IPS-15b (cell line): ENCODE results near the gene ABHD11.

ENCODE experiments used
- H3K27me3 ChIP-seq: one replicate; pipeline ENCODE4 v1.6.1; 2013; ENCODE audit warnings: low read length; ENCODE audit not compliant: control insufficient read depth, insufficient read depth
- H3K36me3 ChIP-seq: one replicate; pipeline ENCODE4 v1.6.1; 2013; ENCODE audit warnings: low read length; ENCODE audit not compliant: control insufficient read depth, insufficient read depth
- H3K4me1 ChIP-seq: one replicate; pipeline ENCODE4 v1.6.1; 2013; ENCODE audit warnings: mild to moderate bottlenecking, low read length; ENCODE audit not compliant: control insufficient read depth, insufficient read depth
- H3K4me3 ChIP-seq: one replicate; pipeline ENCODE4 v1.5.1; 2013; ENCODE audit warnings: low read depth, low read length
- H3K9ac ChIP-seq: one replicate; pipeline ENCODE4 v1.6.1; 2013; ENCODE audit warnings: low read depth, mild to moderate bottlenecking, low read length
- H3K9me3 ChIP-seq: one replicate; pipeline ENCODE4 v1.6.1; 2013; ENCODE audit warnings: mild to moderate bottlenecking, low read length; ENCODE audit not compliant: control insufficient read depth, insufficient read depth

The ABHD11 gene

DNA sequence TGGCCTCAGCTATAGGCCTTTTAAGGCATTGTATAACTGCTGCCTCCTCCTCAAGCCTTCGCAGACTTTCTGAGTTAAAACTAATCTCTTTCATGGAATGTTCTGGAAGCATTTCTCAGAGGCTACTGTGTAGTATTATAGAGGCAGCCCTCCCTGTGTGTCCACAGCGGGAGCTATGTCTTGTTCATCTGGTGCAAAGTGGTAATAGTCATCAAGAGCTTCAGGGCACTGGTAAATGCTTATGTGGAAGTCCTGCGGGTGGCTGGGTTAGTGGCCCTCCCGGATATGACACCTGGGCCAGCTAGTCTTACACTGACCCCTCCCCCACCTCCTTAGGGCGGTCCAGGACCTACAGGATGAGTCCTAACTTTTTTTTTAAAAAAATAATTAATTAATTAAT, 2.2 kb upstream of the ABHD11 start:
- Histone ChIP-seq H3K36me3 (peaks cover 19% of the 10 kb centered on the region), H3K9ac (no peak overlapping the region), H3K27me3 (no peaks in the 10 kb centered on the region), H3K4me3 (peak overlapping the region; percentile 9), H3K9me3 (no peaks in the 10 kb centered on the region), H3K4me1 (peaks cover 23% of the 10 kb centered on the region)

DNA sequence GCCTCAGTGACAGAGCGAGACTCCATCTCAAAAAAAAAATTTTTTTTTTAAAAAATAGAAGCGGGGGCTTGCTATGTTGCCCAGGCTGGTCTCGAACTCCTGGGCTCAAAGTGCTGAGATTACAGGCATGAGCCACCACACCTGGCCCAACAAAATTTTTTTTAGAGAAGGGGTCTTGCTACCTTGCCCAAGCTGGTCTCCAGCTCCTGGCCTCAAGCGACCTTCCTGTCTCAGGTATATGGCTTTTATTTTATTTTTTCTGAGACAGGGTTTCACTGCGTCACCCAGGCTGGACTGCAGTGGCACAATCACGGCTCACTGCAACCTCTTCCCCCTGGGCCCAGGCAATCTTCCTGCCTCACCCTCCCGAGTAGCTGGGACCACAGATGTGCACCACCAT, 1.6 kb upstream of the ABHD11 start:
- Histone ChIP-seq H3K9me3 (no peaks in the 10 kb centered on the region), H3K4me1 (peaks cover 23% of the 10 kb centered on the region), H3K9ac (no peak overlapping the region), H3K27me3 (no peaks in the 10 kb centered on the region), H3K36me3 (peaks cover 23% of the 10 kb centered on the region), H3K4me3 (no peak overlapping the region)

- Histone ChIP-seq H3K4me1 (peaks cover 23% of the 10 kb centered on the region), H3K27me3 (no peaks in the 10 kb centered on the region), H3K4me3 (peak overlapping the region; percentile 88), H3K36me3 (peaks cover 23% of the 10 kb centered on the region), H3K9ac (peak overlapping the region; percentile 76), H3K9me3 (no peaks in the 10 kb centered on the region)
These were observed 775 bp upstream of the ABHD11 start for GRCh38 chr7:73739387-73739767.

- H3K27me3 ChIP-seq: no peaks in the 10 kb centered on the region
- peaks cover 18% of the 10 kb centered on the region for H3K4me1 ChIP-seq
- H3K36me3 ChIP-seq: peaks cover 23% of the 10 kb centered on the region
- H3K4me3 ChIP-seq: peak overlapping the region; percentile 92
- H3K9ac ChIP-seq: peak overlapping the region; percentile 54
- H3K9me3 ChIP-seq: no peaks in the 10 kb centered on the region
These were observed 386 bp downstream of the ABHD11 start for GRCh38 chr7:73738220-73738611.

- Histone ChIP-seq H3K9ac (no peak overlapping the region), H3K9me3 (no peaks in the 10 kb centered on the region), H3K4me1 (peaks cover 16% of the 10 kb centered on the region), H3K4me3 (peak overlapping the region; percentile 92), H3K27me3 (no peaks in the 10 kb centered on the region), H3K36me3 (peaks cover 23% of the 10 kb centered on the region)
These were observed 947 bp downstream of the ABHD11 start for GRCh38 chr7:73737491-73738219.

DNA sequence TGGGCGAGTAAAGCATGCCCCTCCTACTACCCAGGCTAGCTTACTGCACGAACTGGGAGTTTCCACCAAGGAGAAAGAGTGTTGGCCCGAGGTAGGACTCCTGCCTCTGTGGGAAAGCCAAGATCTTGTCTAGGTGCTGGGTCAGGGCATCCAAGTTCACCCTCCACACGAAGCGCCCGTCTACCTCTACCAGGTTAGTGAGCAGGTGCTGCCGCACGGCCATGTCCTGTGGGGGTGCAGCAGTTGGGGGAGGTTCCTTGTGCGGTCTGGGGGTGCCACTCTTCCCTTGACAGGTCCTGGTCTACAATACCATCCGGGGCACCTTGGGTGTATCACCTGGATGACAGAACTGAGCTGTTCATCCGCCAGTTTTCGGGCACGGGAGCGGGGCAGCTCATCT, 1.7 kb downstream of the ABHD11 start:
- Histone ChIP-seq H3K36me3 (peaks cover 23% of the 10 kb centered on the region), H3K4me3 (no peak overlapping the region), H3K9ac (no peak overlapping the region), H3K27me3 (no peaks in the 10 kb centered on the region), H3K9me3 (no peaks in the 10 kb centered on the region), H3K4me1 (peaks cover 8% of the 10 kb centered on the region)

- no peak overlapping the region for H3K9ac ChIP-seq
- H3K4me3 ChIP-seq: no peak overlapping the region
- peaks cover 3% of the 10 kb centered on the region for H3K4me1 ChIP-seq
- H3K27me3 ChIP-seq: no peaks in the 10 kb centered on the region
- no peaks in the 10 kb centered on the region for H3K9me3 ChIP-seq
- peaks cover 23% of the 10 kb centered on the region for H3K36me3 ChIP-seq
These were observed 3.1 kb downstream of the ABHD11 start for GRCh38 chr7:73735528-73735905.

- Histone ChIP-seq H3K36me3 (peaks cover 23% of the 10 kb centered on the region), H3K4me3 (no peak overlapping the region), H3K9me3 (no peaks in the 10 kb centered on the region), H3K9ac (no peak overlapping the region), H3K27me3 (no peaks in the 10 kb centered on the region), H3K4me1 (no peaks in the 10 kb centered on the region)
These were observed 3.7 kb downstream of the ABHD11 start for GRCh38 chr7:73734619-73735527.

DNA sequence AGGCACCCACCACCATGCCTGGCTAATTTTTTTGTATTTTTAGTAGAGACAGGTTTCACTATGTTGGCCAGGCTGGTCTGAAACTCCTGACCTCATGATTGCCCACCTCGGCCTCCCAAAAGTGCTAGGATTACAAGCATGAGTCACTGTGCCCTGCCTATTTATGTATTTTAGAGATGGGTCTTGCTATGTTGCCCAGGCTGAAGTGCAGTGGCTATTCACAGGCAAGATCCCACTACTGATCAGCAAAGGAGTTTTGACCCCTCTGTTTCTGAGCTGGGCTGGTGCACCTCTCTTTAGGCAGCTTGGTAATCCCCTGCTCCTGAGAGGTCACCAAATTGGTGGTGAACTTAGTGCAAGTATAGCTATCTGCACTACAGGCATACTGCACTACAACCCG, 6.2 kb downstream of the ABHD11 start:
- Histone ChIP-seq H3K4me1 (peaks cover 4% of the 10 kb centered on the region), H3K9ac (no peak overlapping the region), H3K36me3 (peaks cover 19% of the 10 kb centered on the region), H3K27me3 (no peaks in the 10 kb centered on the region), H3K9me3 (no peaks in the 10 kb centered on the region), H3K4me3 (no peak overlapping the region)

- H3K9ac ChIP-seq: no peak overlapping the region
- H3K9me3 ChIP-seq: no peaks in the 10 kb centered on the region
- no peak overlapping the region for H3K4me3 ChIP-seq
- peaks cover 4% of the 10 kb centered on the region for H3K4me1 ChIP-seq
- H3K36me3 ChIP-seq: peaks cover 2% of the 10 kb centered on the region
- H3K27me3 ChIP-seq: no peaks in the 10 kb centered on the region
These were observed 8.1 kb downstream of the ABHD11 start for GRCh38 chr7:73730485-73730884.

DNA sequence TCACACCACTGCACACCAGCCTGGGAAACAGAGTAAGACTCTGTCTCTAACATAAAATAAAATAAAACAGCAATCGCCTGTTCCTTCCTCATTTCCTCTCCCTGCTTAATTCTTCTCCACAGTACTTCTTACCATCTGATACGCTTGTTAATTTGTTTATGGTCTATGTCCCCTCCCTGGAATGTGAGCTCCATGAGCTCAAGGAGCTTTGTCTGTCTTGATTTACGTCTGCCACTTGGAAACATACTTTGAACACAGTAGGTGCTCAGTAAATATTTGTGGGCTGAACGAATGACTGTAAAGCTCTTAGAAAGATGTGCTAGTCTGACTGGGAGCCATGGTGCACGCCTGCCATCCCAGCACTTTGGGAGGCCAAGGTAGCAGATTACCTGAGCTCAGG, 10.1 kb downstream of the ABHD11 start:
- Histone ChIP-seq H3K4me3 (no peak overlapping the region), H3K36me3 (no peaks in the 10 kb centered on the region)

DNA sequence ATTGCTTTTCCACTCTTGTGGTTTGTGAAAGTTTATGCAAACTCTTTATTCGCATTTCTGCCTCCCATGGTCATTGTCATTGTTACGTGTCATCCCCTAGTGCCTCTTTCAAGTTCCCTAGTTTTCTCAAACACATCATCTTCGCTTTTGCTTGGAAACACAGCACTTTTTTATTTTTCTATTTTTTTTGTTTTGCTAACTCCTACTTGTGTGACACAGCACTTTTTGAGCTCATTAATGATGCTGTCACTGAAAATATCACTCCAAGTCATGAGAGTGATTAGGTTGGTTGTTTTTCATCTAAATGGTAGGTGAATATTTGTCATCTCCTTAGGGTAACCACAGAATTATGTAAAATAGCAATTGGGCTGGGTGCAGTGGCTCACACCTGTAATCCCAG, 10.7 kb downstream of the ABHD11 start:
- Histone ChIP-seq H3K9ac (no peak overlapping the region), H3K27me3 (no peaks in the 10 kb centered on the region), H3K9me3 (no peaks in the 10 kb centered on the region), H3K4me1 (peaks cover 4% of the 10 kb centered on the region), H3K36me3 (no peaks in the 10 kb centered on the region), H3K4me3 (no peak overlapping the region)

More for the DNA sequence above, 10.1 kb downstream of the ABHD11 start:
- Histone ChIP-seq H3K27me3 (no peaks in the 10 kb centered on the region), H3K9ac (no peak overlapping the region), H3K9me3 (no peaks in the 10 kb centered on the region), H3K4me1 (peaks cover 4% of the 10 kb centered on the region)
